ENCODE measurements around the gene MED17.
"Not testable (repeated sequence)": the region's sequence is repeated elsewhere in the genome, so short reads cannot be mapped to it uniquely, and the experiment has no call there.

Gene MED17

GRCh38 chr11:93741882-93742226, 42.2 kb upstream of the MED17 start:
- peak overlapping the region; percentile 94 for H3K27ac ChIP-seq (ENCODE audit: low read depth, low read length)
- H3K4me1 ChIP-seq (ENCODE audit: control insufficient read depth, insufficient read depth, low read length) = peaks cover 22% of the 10 kb centered on the region
- H3K4me3 ChIP-seq (ENCODE audit: low read depth, low read length) = peak overlapping the region; percentile 96
- no peaks in the 10 kb centered on the region for H3K27me3 ChIP-seq (ENCODE audit: control insufficient read depth, insufficient read depth, low read length)
- peak overlapping the region; percentile 99 for H3K9ac ChIP-seq (ENCODE audit: low read depth, low read length)
- peaks cover 44% of the 10 kb centered on the region for H3K36me3 ChIP-seq (ENCODE audit: control insufficient read depth, insufficient read depth, low read length)
- H3K9me3 ChIP-seq (ENCODE audit: control insufficient read depth, insufficient read depth, low read length) = no peaks in the 10 kb centered on the region

- Histone ChIP-seq H3K36me3 (ENCODE audit: control insufficient read depth, insufficient read depth, low read length) (peaks cover 30% of the 10 kb centered on the region), H3K4me1 (ENCODE audit: control insufficient read depth, insufficient read depth, low read length) (peaks cover 15% of the 10 kb centered on the region), H3K9ac (ENCODE audit: low read depth, low read length) (no peak overlapping the region), H3K27ac (ENCODE audit: low read depth, low read length) (no peak overlapping the region), H3K4me3 (ENCODE audit: low read depth, low read length) (no peak overlapping the region), H3K9me3 (ENCODE audit: control insufficient read depth, insufficient read depth, low read length) (no peaks in the 10 kb centered on the region), H3K27me3 (ENCODE audit: control insufficient read depth, insufficient read depth, low read length) (no peaks in the 10 kb centered on the region)
These were observed 40.8 kb upstream of the MED17 start for GRCh38 chr11:93743291-93743690.

GRCh38 chr11:93744669-93745004, 39.4 kb upstream of the MED17 start:
- Histone ChIP-seq H3K9ac (ENCODE audit: low read depth, low read length) (no peak overlapping the region), H3K27me3 (ENCODE audit: control insufficient read depth, insufficient read depth, low read length) (no peaks in the 10 kb centered on the region), H3K27ac (ENCODE audit: low read depth, low read length) (peak overlapping the region; percentile 58), H3K4me3 (ENCODE audit: low read depth, low read length) (no peak overlapping the region), H3K9me3 (ENCODE audit: control insufficient read depth, insufficient read depth, low read length) (no peaks in the 10 kb centered on the region), H3K36me3 (ENCODE audit: control insufficient read depth, insufficient read depth, low read length) (peaks cover 17% of the 10 kb centered on the region), H3K4me1 (ENCODE audit: control insufficient read depth, insufficient read depth, low read length) (0 out of 2 replicates have a peak, but pooled peaks cover 7% of the 10 kb centered on the region)

GRCh38 chr11:93745005-93745755, 38.9 kb upstream of the MED17 start:
- Histone ChIP-seq H3K36me3 (ENCODE audit: control insufficient read depth, insufficient read depth, low read length) (peaks cover 11% of the 10 kb centered on the region), H3K27ac (ENCODE audit: low read depth, low read length) (peak overlapping the region; percentile 58)
- H3K4me1 ChIP-seq (ENCODE audit: control insufficient read depth, insufficient read depth, low read length); H3K9me3 ChIP-seq (ENCODE audit: control insufficient read depth, insufficient read depth, low read length); H3K4me3 ChIP-seq (ENCODE audit: low read depth, low read length); H3K9ac ChIP-seq (ENCODE audit: low read depth, low read length); H3K27me3 ChIP-seq (ENCODE audit: control insufficient read depth, insufficient read depth, low read length): not testable (repeated sequence)

- Histone ChIP-seq H3K4me1 (ENCODE audit: control insufficient read depth, insufficient read depth, low read length) (peaks cover 12% of the 10 kb centered on the region; the same call in 1 of the 2 replicates), H3K27ac (ENCODE audit: low read depth, low read length) (no peak overlapping the region), H3K9me3 (ENCODE audit: control insufficient read depth, insufficient read depth, low read length) (no peaks in the 10 kb centered on the region), H3K4me3 (ENCODE audit: low read depth, low read length) (no peak overlapping the region), H3K27me3 (ENCODE audit: control insufficient read depth, insufficient read depth, low read length) (no peaks in the 10 kb centered on the region), H3K36me3 (ENCODE audit: control insufficient read depth, insufficient read depth, low read length) (peaks cover 8% of the 10 kb centered on the region), H3K9ac (ENCODE audit: low read depth, low read length) (no peak overlapping the region)
These were observed 38.0 kb upstream of the MED17 start for GRCh38 chr11:93746101-93746500.

- Histone ChIP-seq H3K27ac (ENCODE audit: low read depth, low read length) (no peak overlapping the region), H3K4me3 (ENCODE audit: low read depth, low read length) (no peak overlapping the region), H3K9me3 (ENCODE audit: control insufficient read depth, insufficient read depth, low read length) (no peaks in the 10 kb centered on the region), H3K4me1 (ENCODE audit: control insufficient read depth, insufficient read depth, low read length) (peaks cover 13% of the 10 kb centered on the region; the same call in 1 of the 2 replicates), H3K36me3 (ENCODE audit: control insufficient read depth, insufficient read depth, low read length) (peaks cover 8% of the 10 kb centered on the region), H3K27me3 (ENCODE audit: control insufficient read depth, insufficient read depth, low read length) (no peaks in the 10 kb centered on the region), H3K9ac (ENCODE audit: low read depth, low read length) (no peak overlapping the region)
These were observed 37.0 kb upstream of the MED17 start for GRCh38 chr11:93747122-93747521.

- peaks cover 24% of the 10 kb centered on the region for H3K36me3 ChIP-seq (ENCODE audit: control insufficient read depth, insufficient read depth, low read length)
- peaks cover 7% of the 10 kb centered on the region; the same call in 1 of the 2 replicates for H3K4me1 ChIP-seq (ENCODE audit: control insufficient read depth, insufficient read depth, low read length)
- H3K27me3 ChIP-seq (ENCODE audit: control insufficient read depth, insufficient read depth, low read length) = no peaks in the 10 kb centered on the region
- H3K4me3 ChIP-seq (ENCODE audit: low read depth, low read length) = no peak overlapping the region
- no peak overlapping the region for H3K9ac ChIP-seq (ENCODE audit: low read depth, low read length)
- no peak overlapping the region for H3K27ac ChIP-seq (ENCODE audit: low read depth, low read length)
- no peaks in the 10 kb centered on the region for H3K9me3 ChIP-seq (ENCODE audit: control insufficient read depth, insufficient read depth, low read length)
These were observed 33.1 kb upstream of the MED17 start for GRCh38 chr11:93751001-93751400.

- H3K4me1 ChIP-seq (ENCODE audit: control insufficient read depth, insufficient read depth, low read length) = peaks cover 7% of the 10 kb centered on the region; the same call in 1 of the 2 replicates
- H3K9me3 ChIP-seq (ENCODE audit: control insufficient read depth, insufficient read depth, low read length) = no peaks in the 10 kb centered on the region
- no peak overlapping the region for H3K27ac ChIP-seq (ENCODE audit: low read depth, low read length)
- H3K9ac ChIP-seq (ENCODE audit: low read depth, low read length) = no peak overlapping the region
- H3K36me3 ChIP-seq (ENCODE audit: control insufficient read depth, insufficient read depth, low read length) = peaks cover 47% of the 10 kb centered on the region
- no peak overlapping the region for H3K4me3 ChIP-seq (ENCODE audit: low read depth, low read length)
- no peaks in the 10 kb centered on the region for H3K27me3 ChIP-seq (ENCODE audit: control insufficient read depth, insufficient read depth, low read length)
These were observed 30.8 kb upstream of the MED17 start for GRCh38 chr11:93753241-93753640.

GRCh38 chr11:93756748-93757147, 27.3 kb upstream of the MED17 start:
- no peaks in the 10 kb centered on the region for H3K9me3 ChIP-seq (ENCODE audit: control insufficient read depth, insufficient read depth, low read length)
- no peak overlapping the region for H3K27ac ChIP-seq (ENCODE audit: low read depth, low read length)
- no peak overlapping the region for H3K4me3 ChIP-seq (ENCODE audit: low read depth, low read length)
- H3K4me1 ChIP-seq (ENCODE audit: control insufficient read depth, insufficient read depth, low read length) = no peaks in the 10 kb centered on the region
- no peak overlapping the region for H3K9ac ChIP-seq (ENCODE audit: low read depth, low read length)
- H3K27me3 ChIP-seq (ENCODE audit: control insufficient read depth, insufficient read depth, low read length) = no peaks in the 10 kb centered on the region
- peaks cover 77% of the 10 kb centered on the region for H3K36me3 ChIP-seq (ENCODE audit: control insufficient read depth, insufficient read depth, low read length)

- no peak overlapping the region for H3K4me3 ChIP-seq (ENCODE audit: low read depth, low read length)
- peaks cover 82% of the 10 kb centered on the region for H3K36me3 ChIP-seq (ENCODE audit: control insufficient read depth, insufficient read depth, low read length)
- H3K27me3 ChIP-seq (ENCODE audit: control insufficient read depth, insufficient read depth, low read length) = no peaks in the 10 kb centered on the region
- H3K9ac ChIP-seq (ENCODE audit: low read depth, low read length) = no peak overlapping the region
- no peaks in the 10 kb centered on the region for H3K4me1 ChIP-seq (ENCODE audit: control insufficient read depth, insufficient read depth, low read length)
- H3K27ac ChIP-seq (ENCODE audit: low read depth, low read length) = no peak overlapping the region
- no peaks in the 10 kb centered on the region for H3K9me3 ChIP-seq (ENCODE audit: control insufficient read depth, insufficient read depth, low read length)
These were observed 26.8 kb upstream of the MED17 start for GRCh38 chr11:93757301-93757700.

GRCh38 chr11:93757924-93758865, 25.9 kb upstream of the MED17 start:
- no peaks in the 10 kb centered on the region for H3K9me3 ChIP-seq (ENCODE audit: control insufficient read depth, insufficient read depth, low read length)
- H3K27ac ChIP-seq (ENCODE audit: low read depth, low read length) = no peak overlapping the region
- no peaks in the 10 kb centered on the region for H3K4me1 ChIP-seq (ENCODE audit: control insufficient read depth, insufficient read depth, low read length)
- H3K27me3 ChIP-seq (ENCODE audit: control insufficient read depth, insufficient read depth, low read length) = no peaks in the 10 kb centered on the region
- no peak overlapping the region for H3K9ac ChIP-seq (ENCODE audit: low read depth, low read length)
- H3K4me3 ChIP-seq (ENCODE audit: low read depth, low read length) = no peak overlapping the region
- peaks cover 91% of the 10 kb centered on the region for H3K36me3 ChIP-seq (ENCODE audit: control insufficient read depth, insufficient read depth, low read length)
